HCT116 (cell line): ENCODE measurements around the gene PAQR6. TPM values are rescaled to one million over a fixed set of nuclear protein-coding genes. Genes with fewer than 3 reads are reported as not detected.

Experiments
- ATAC-seq: fragments of 200-7000 bp; cut with Tn5 transposase; 2 replicates; pipeline ENCODE4 v1.9.1; 2020; ENCODE audit warnings: mild to moderate bottlenecking, moderate library complexity
- BruUV-seq: library from RNA; stranded (reverse); fragments of 400-500 nt; replicated peaks from 2 replicates; lab custom pipeline; 2021; lab: Mats Ljungman, UMichigan
- CTCF ChIA-PET: fragments of 300-600 bp; sonication (Branson Sonifier 250); formaldehyde crosslinking; loops from one replicate; lab custom pipeline; 2021; ENCODE audit warnings: antibody characterized with exemption; lab: Charles Lee
- POLR2A ChIA-PET: fragments of 300-600, 350-600 bp; sonication (Branson Sonifier 250); formaldehyde crosslinking; loops from one replicate; lab custom pipeline; 2021; ENCODE audit warnings: antibody characterized with exemption; lab: Charles Lee
- RAD21 ChIA-PET, 2 experiments: fragments of 300-600 bp; sonication (Branson Sonifier 250); formaldehyde crosslinking; loops; one replicate each; lab custom pipeline; 2023; ENCODE audit warnings: low total read pairs in 2 of 2; ENCODE audit not compliant: uncharacterized antibody in 2 of 2, unreplicated experiment in 2 of 2, low non-redundant PET in 1 of 2; lab: Charles Lee
- DNase-seq: peaks from one replicate; pipeline ENCODE4 v3.0.0-alpha.2; 2010; ENCODE audit warnings: low read depth, low spot score
- H2AFZ ChIP-seq: fragments of 200-600 bp; shearing (Covaris generic), sonication (generic); 2 replicates; pipeline ENCODE4 v1.6.1; 2017; ENCODE audit warnings: low read depth, mixed run types, mixed read lengths, antibody characterized with exemption, low read length; ENCODE audit not compliant: poor library complexity, severe bottlenecking
- H3K27ac ChIP-seq: 2 replicates; pipeline ENCODE4 v1.5.1; 2012; ENCODE audit warnings: low read depth, low read length
- H3K27me3 ChIP-seq: fragments of 200-600 bp; sonication (generic); 2 replicates; pipeline ENCODE4 v1.6.1; 2016; ENCODE audit warnings: mixed run types, low read length, mixed read lengths; ENCODE audit not compliant: insufficient read depth
- H3K36me3 ChIP-seq, 2 experiments: fragments of 200-500 bp in 1 of 2; fragments of 200-600 bp in 1 of 2; sonication (Bioruptor generic) in 1 of 2; sonication (generic) in 1 of 2; 2 replicates each; pipeline versions ENCODE4 v1.5.1 to v1.6.1; 2014 to 2016; ENCODE audit warnings: low read length in 2 of 2, inconsistent platforms in 1 of 2, mixed read lengths in 1 of 2, mixed run types in 1 of 2; ENCODE audit not compliant: insufficient read depth in 2 of 2, control insufficient read depth in 1 of 2
- H3K4me1 ChIP-seq, 2 experiments: fragments of 200-600 bp in 1 of 2; sonication (generic) in 1 of 2; 2 replicates each; pipeline versions ENCODE4 v1.5.1 to v1.6.1; 2012 to 2017; ENCODE audit warnings: low read length in 2 of 2, inconsistent platforms in 1 of 2, mild to moderate bottlenecking in 1 of 2, mixed read lengths in 1 of 2, mixed run types in 1 of 2, moderate library complexity in 1 of 2; ENCODE audit not compliant: insufficient read depth in 2 of 2, control insufficient read depth in 1 of 2
- H3K4me2 ChIP-seq: fragments of 200-600 bp; sonication (generic); 2 replicates; pipeline ENCODE4 v1.6.1; 2017; ENCODE audit warnings: mixed run types, low read length, mixed read lengths
- H3K4me3 ChIP-seq, 2 experiments: fragments of 200-600 bp in 1 of 2; sonication (generic) in 1 of 2; replicated peaks in 1 of 2; 2 replicates each; pipeline ENCODE4 v1.5.1; 2011 to 2016; ENCODE audit warnings: low read length in 2 of 2, control low read depth in 1 of 2, low read depth in 1 of 2, mild to moderate bottlenecking in 1 of 2, mixed read lengths in 1 of 2, mixed run types in 1 of 2
- H3K79me2 ChIP-seq: fragments of 200-600 bp; sonication (generic); 2 replicates; pipeline ENCODE4 v1.6.1; 2017; ENCODE audit warnings: mild to moderate bottlenecking, mixed run types, low read length, moderate library complexity, mixed read lengths; ENCODE audit not compliant: insufficient read depth
- H3K9ac ChIP-seq: fragments of 200-600 bp; sonication (generic); 2 replicates; pipeline ENCODE4 v1.6.1; 2016; ENCODE audit warnings: low read length, mixed read lengths
- H3K9me2 ChIP-seq: fragments of 200-600 bp; sonication (generic), shearing (Covaris generic); 2 replicates; pipeline ENCODE4 v1.6.1; 2017; ENCODE audit warnings: mixed run types, mild to moderate bottlenecking, moderate library complexity; ENCODE audit not compliant: insufficient read depth
- H3K9me3 ChIP-seq, 2 experiments: fragments of 200-500 bp in 1 of 2; fragments of 200-600 bp in 1 of 2; sonication (Bioruptor generic) in 1 of 2; sonication (generic) in 1 of 2; 2 replicates each; pipeline ENCODE4 v1.6.1; 2014 to 2017; ENCODE audit warnings: low read length in 2 of 2, mixed read lengths in 2 of 2, inconsistent platforms in 1 of 2, low read depth in 1 of 2, mild to moderate bottlenecking in 1 of 2, mixed run types in 1 of 2, moderate library complexity in 1 of 2; ENCODE audit not compliant: control insufficient read depth in 1 of 2, insufficient read depth in 1 of 2
- H4K20me1 ChIP-seq: fragments of 200-600 bp; sonication (generic), shearing (Covaris generic); 2 replicates; pipeline ENCODE4 v1.6.1; 2017; ENCODE audit warnings: mixed run types, mild to moderate bottlenecking, moderate library complexity; ENCODE audit not compliant: insufficient read depth
- ATF3 ChIP-seq: IDR thresholded peaks from 2 replicates; pipeline ENCODE4 v1.6.1; 2012
- CBX3 ChIP-seq: IDR thresholded peaks from 2 replicates; pipeline ENCODE4 v1.6.1; 2012; ENCODE audit warnings: low read depth
- CEBPB ChIP-seq: IDR thresholded peaks from 2 replicates; pipeline ENCODE4 v1.6.1; 2012; ENCODE audit warnings: low read depth
- ELF1 ChIP-seq: IDR thresholded peaks from 2 replicates; pipeline ENCODE4 v1.6.1; 2012; ENCODE audit warnings: low read depth, borderline replicate concordance
- EZH2 ChIP-seq: fragments of 200-600 bp; sonication (generic); IDR thresholded peaks from 2 replicates; pipeline ENCODE4 v1.6.1; 2017; ENCODE audit warnings: antibody characterized with exemption, mixed run types
- EZH2phosphoT487 ChIP-seq: fragments of 200-600 bp; IDR thresholded peaks from 2 replicates; pipeline ENCODE4 v1.6.1; 2018; ENCODE audit warnings: antibody characterized with exemption, borderline replicate concordance
- FOSL1 ChIP-seq: IDR thresholded peaks from 2 replicates; pipeline ENCODE4 v1.6.1; 2012; ENCODE audit warnings: low read depth
- MAX ChIP-seq: IDR thresholded peaks from 2 replicates; pipeline ENCODE4 v1.6.1; 2012
- POLR2A ChIP-seq: IDR thresholded peaks from 2 replicates; pipeline ENCODE4 v1.7.0; 2011; ENCODE audit warnings: borderline replicate concordance; ENCODE audit not compliant: insufficient read depth, insufficient read length; ENCODE audit errors: extremely low read depth
- POLR2AphosphoS5 ChIP-seq: IDR thresholded peaks from 2 replicates; pipeline ENCODE4 v1.6.1; 2011; ENCODE audit warnings: mild to moderate bottlenecking, low read depth, low read length, moderate library complexity
- SIN3A ChIP-seq: IDR thresholded peaks from 2 replicates; pipeline ENCODE4 v1.6.1; 2012; ENCODE audit warnings: low read depth
- SP1 ChIP-seq: IDR thresholded peaks from 2 replicates; pipeline ENCODE4 v1.6.1; 2012; ENCODE audit warnings: low read depth
- YY1 ChIP-seq: IDR thresholded peaks from 2 replicates; pipeline ENCODE4 v1.6.1; 2011; ENCODE audit warnings: low read length, low read depth, moderate library complexity, mild to moderate bottlenecking; ENCODE audit not compliant: insufficient replicate concordance; ENCODE audit errors: extremely low read depth
- ZFX ChIP-seq: fragments of 450-650 bp; IDR thresholded peaks from 2 replicates; pipeline ENCODE4 v1.6.1; 2017
- ZNF274 ChIP-seq: fragments of 200-500 bp; sonication (Bioruptor generic); IDR thresholded peaks from 2 replicates; pipeline ENCODE4 v1.6.1; 2014; ENCODE audit warnings: mild to moderate bottlenecking, low read depth, low read length, inconsistent platforms
- intact Hi-C: fragments of 100-400 bp; cut with micrococcal nuclease; formaldehyde crosslinking; loops from 2 replicates; pipeline ENCODE4 v1.10.0; 2022
- total RNA-seq: library from RNA; stranded (reverse); gene quantifications from one replicate; pipeline ENCODE4 v1.2.1, GENCODE V29; 2021; ENCODE audit not compliant: unreplicated experiment

The PAQR6 gene
- total RNA-seq, 1 experiment from 2014 or later, result 10.9 TPM

GRCh38 chr1:156251527-156251926 is 3.7 kb upstream of the PAQR6 start:
- no peak for DNase-seq
- ATAC-seq, result no peak
- Histone ChIP-seq H3K9me2 (no peaks in the 10 kb centered on the region), H3K27ac (no peak overlapping the region), H3K36me3 (peaks cover 47 to 57% of the 10 kb centered on the region in 2 experiments), H3K9ac (no peak overlapping the region), H3K79me2 (no peaks in the 10 kb centered on the region), H3K4me3 (no peak overlapping the region), H3K4me1 (peaks cover 8 to 18% of the 10 kb centered on the region in 2 experiments), H3K4me2 (no peak overlapping the region), H2AFZ (no peak overlapping the region), H3K27me3 (no peaks in the 10 kb centered on the region), H4K20me1 (peaks cover 3% of the 10 kb centered on the region; the same call in 1 of the 2 replicates), H3K9me3 (no peaks in the 10 kb centered on the region)
- POLR2A ChIA-PET, result no interaction called here
- RAD21 ChIA-PET, result no interaction called here
- intact Hi-C loops, result no loop called here
- CTCF ChIA-PET, result interaction anchor here (1.0 kb wide), 1 partner anchor 8 kb away, joined by 3 read pairs; no protein-coding TSS in a partner anchor
- no TSS peak for BruUV-seq
- TF ChIP-seq POLR2A (no peak), MAX (no peak), ZFX (no peak), SP1 (no peak), ZNF274 (no peak), EZH2 (no peak), CEBPB (no peak), SIN3A (no peak), CBX3 (no peak), FOSL1 (no peak), YY1 (no peak), ATF3 (no peak)

DNA sequence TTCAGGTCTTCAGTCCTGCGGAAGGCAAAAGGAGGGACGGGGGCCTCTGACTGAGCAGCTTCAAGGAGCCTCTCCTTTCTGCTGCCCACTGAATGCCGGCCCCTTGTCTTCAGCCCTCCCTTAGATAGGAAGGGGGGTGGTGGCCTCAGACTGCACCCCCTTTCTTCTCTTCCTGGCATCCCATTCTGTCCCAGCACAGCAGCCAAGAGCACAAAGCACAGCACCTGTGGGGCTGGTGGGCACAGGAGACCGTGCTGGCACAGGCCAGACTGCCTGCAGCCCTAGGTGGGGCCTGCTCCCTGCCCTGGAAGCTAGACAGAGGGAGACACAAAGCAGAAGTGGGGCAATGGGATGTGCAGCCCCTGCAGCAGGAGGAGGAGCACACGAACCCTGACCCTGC is 1.7 kb upstream of the PAQR6 start:
- Histone ChIP-seq H4K20me1 (peaks cover 3% of the 10 kb centered on the region; the same call in 1 of the 2 replicates), H3K9me2 (no peaks in the 10 kb centered on the region), H3K9ac (no peak overlapping the region), H3K79me2 (no peaks in the 10 kb centered on the region), H2AFZ (no peak overlapping the region), H3K4me1 (peaks cover 8 to 19% of the 10 kb centered on the region in 2 experiments), H3K27me3 (no peaks in the 10 kb centered on the region), H3K4me3 (no peak overlapping the region), H3K36me3 (peaks cover 36 to 49% of the 10 kb centered on the region in 2 experiments), H3K27ac (no peak overlapping the region), H3K9me3 (no peaks in the 10 kb centered on the region), H3K4me2 (no peak overlapping the region)
- no peak for TF ChIP-seq CEBPB
- no peak for TF ChIP-seq POLR2A
- no peak for TF ChIP-seq EZH2phosphoT487
- no peak for TF ChIP-seq FOSL1
- TF ChIP-seq MAX, result no peak
- no peak for TF ChIP-seq ELF1
- TF ChIP-seq POLR2AphosphoS5, result no peak
- TF ChIP-seq CBX3, result no peak
- no peak for TF ChIP-seq YY1
- ChIA-PET POLR2A (no interaction called here), RAD21 (no interaction called here), CTCF (no interaction called here)
- DNase-seq (no peak), ATAC-seq (no peak)
- intact Hi-C loops, result no loop called here
- no TSS peak for BruUV-seq
